Ovary (tissue), 3 donors: ENCODE measurements around the gene CCL27.

ENCODE experiments used
- EP300 ChIP-seq: sonication (generic); formaldehyde crosslinking; IDR thresholded peaks from one replicate; pipeline ENCODE4 v1.6.1; 2017; ENCODE audit warnings: antibody characterized with exemption
- POLR2A ChIP-seq: fragments of 450-650 bp; IDR thresholded peaks from one replicate; pipeline ENCODE4 v1.6.1; 2017; ENCODE audit warnings: antibody characterized with exemption, mild to moderate bottlenecking, moderate library complexity
- TF ChIP-seq, protein P1 (sequence below), 3 donors: fragments of 450-650 bp in 2 of 3; fragments of 200-600 bp in 1 of 3; IDR thresholded peaks; one replicate each; pipeline versions ENCODE4 v1.5.1 to v1.8.0; 2016 to 2022; ENCODE audit warnings: antibody characterized with exemption in 3 of 3, mild to moderate bottlenecking in 1 of 3
- donor health status: DM: no; HTN: no; CAD: no.

- TF ChIP-seq, protein P1, sequence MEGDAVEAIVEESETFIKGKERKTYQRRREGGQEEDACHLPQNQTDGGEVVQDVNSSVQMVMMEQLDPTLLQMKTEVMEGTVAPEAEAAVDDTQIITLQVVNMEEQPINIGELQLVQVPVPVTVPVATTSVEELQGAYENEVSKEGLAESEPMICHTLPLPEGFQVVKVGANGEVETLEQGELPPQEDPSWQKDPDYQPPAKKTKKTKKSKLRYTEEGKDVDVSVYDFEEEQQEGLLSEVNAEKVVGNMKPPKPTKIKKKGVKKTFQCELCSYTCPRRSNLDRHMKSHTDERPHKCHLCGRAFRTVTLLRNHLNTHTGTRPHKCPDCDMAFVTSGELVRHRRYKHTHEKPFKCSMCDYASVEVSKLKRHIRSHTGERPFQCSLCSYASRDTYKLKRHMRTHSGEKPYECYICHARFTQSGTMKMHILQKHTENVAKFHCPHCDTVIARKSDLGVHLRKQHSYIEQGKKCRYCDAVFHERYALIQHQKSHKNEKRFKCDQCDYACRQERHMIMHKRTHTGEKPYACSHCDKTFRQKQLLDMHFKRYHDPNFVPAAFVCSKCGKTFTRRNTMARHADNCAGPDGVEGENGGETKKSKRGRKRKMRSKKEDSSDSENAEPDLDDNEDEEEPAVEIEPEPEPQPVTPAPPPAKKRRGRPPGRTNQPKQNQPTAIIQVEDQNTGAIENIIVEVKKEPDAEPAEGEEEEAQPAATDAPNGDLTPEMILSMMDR (IDR thresholded peaks at IDR 0.05), result no peak
- TF ChIP-seq EP300, result no peak
- TF ChIP-seq POLR2A, result no peak
These were observed 8.8 kb upstream of the CCL27 start for GRCh38 chr9:34671307-34671706.
